Activated CD8-positive, alpha-beta memory T cell treated with anti-CD3 and anti-CD28 coated beads, Interleukin-2, amount 50 U/mL, for 4 hours (primary cell): ENCODE results near the gene RGL4.

Experiments used
- DNase-seq: peaks from one replicate; pipeline ENCODE4 v3.0.0-alpha.2; 2020

The RGL4 gene

DNA sequence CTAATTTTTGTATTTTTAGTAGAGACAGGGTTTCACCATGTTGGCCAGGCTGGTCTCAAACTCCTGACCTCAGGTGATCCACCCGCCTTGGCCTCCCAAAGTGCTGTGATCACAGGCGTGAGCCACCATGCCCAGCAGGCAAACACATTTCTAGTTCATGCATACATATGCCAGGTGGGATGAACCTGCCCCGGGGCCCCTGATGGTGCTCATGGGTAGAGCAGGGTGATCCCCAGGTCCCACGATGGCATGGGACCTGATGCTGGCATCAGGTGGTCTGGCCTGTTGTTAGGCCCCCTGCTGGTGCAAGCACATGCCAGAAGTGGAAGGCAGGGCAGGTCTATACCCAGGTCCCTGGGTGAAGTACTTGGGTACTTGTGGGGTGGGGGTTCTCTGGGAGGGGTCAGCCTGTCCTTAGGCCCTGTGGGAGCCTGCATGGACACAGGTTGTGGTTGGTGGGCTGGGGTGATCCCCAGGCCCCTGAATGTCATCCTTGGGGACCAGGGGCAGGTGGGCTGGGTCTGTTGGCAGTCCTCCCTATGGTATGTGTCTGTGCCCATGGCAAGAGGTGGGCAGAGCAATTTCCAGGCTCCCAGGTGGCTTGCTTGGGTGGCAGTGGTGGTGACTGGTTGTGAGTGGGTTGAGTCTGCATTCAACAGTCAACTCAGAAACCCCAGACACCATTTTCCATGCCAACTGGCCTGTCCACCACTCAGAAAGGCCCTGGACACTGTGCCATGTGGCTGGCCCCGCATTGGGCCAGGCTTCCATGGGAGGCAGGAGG is 9.6 kb upstream of the RGL4 start:
- no peak for DNase-seq

DNA sequence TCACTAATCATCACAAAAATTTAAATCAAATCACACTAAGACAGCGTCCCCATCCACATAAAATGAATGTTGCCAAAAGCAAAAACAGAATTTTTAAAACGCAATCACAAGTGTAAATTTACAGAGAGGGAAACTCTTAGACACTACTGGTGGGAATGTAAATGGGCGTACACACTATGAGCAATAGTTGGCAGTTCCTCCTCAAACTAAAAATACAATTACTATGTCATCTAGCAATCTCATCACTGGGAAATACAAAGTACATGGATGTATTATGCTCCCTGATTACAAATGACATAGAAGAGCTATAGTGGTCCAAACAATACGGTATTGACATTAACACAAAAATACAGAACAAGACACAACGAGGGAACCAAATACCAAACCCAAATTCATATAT is 8.7 kb upstream of the RGL4 start:
- no peak for DNase-seq

DNA sequence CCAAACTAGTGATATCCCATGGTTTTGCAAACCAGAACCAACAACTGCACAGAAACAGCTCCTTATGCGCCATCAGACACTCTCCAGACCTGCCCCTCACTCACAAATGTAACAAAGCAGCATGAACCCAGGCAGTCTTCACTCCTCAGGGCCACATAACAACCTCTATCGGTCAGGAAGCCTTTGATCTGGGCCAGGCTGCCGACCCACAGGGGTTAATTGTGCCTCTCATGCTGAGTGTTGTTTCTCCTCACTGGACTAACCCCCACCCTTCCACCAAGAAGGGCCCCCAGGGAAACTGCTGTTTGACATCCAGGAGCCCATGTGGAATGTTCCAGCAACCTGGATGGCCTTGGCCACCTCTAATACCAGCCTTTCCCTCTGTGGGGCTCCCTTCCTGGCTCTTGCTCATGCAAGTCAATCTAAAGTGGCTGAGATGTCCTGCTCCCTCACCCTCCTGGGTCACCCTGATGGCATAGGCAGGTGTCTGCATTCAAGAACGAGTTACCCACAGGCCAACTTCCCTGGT is 7.9 kb upstream of the RGL4 start:
- DNase-seq, result no peak

DNA sequence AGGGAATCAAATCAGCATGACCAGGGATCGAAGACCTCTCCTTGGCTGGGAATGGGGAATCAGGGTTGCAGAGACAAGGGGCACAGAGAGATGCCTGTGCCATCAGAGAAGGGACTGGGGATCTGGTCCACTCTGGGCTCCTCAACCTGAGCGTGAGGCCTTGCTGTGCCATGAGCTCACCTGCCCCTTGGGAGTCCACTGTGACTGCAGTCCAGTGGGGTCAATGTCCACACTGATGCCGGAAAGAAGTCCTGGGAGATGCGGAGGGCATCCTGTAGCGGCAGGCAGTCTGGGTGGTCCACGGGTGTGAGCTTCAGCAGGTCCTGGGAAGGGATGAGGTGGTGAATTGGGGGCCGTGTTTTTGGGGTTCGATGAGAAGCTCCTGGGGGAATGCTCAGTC is 7.3 kb upstream of the RGL4 start:
- no peak for DNase-seq

DNA sequence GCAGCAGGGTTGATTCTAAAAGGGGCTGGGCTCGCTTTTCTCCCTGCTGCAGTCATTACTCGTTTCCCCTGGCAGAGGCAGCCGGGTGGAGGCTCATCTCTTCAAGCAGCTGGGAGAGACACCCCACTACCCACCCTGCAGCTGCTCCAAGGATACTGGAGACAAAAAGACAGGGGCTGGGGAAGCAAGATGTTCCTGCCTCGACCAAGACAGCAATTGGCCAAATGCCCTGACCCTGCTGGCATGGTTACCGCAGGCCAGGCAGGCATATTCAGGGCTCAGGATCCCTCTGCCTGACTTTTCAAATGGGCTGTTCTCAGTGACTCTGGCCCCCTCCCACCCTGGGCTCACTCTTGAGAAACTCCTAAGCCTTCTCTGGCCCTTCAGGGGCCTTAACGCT is 6.8 kb upstream of the RGL4 start:
- no peak for DNase-seq

DNA sequence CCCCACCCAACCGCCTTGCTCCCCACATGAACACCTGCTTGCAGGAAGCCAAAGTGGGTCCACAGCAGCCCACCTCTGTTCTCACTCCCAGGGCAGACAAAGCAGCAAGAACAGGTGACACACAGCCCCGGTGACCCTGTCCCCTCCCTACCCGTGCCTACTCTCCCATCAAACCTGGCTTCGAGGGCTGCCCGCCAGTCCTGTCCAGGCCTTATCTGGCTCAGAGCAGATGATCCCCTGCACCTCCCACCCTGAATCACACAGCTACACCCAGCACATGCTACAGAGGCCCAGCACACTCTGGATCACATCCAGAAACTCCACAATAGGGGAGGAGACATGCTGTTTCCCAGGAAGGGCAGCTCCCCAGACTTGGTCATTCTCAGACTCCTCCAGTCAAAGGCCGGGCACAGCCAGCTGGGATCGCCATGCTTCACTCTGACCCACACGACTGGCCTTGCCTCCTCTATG is 6.2 kb upstream of the RGL4 start:
- no peak for DNase-seq

DNA sequence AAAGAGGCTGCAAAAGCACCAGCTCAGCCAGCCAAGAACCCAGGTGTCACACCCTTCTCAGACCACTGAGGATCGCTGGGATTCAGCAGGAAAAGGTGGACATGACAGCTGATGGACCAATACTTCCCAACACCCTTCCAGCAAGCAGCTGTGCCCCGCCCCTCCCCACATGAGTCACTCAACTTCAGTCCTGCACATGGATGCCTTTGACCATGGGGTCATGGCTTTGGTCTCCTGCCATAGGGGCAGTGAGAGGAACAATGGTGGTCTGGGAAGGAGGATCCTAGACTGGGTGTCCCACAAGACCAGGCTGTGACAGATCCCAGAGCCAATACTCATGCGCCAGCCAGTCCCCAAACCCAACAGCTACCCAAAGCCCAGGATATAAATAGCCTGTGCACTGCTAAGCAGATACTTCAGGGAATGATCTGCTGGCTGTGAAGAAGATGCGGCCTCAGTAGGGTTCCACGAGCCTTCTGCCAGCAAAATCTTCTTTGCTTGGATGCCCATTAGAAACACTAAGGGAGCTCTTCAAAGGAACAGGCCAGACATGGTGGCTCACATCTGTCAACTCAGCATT is 5.5 kb upstream of the RGL4 start:
- DNase-seq, result no peak

DNA sequence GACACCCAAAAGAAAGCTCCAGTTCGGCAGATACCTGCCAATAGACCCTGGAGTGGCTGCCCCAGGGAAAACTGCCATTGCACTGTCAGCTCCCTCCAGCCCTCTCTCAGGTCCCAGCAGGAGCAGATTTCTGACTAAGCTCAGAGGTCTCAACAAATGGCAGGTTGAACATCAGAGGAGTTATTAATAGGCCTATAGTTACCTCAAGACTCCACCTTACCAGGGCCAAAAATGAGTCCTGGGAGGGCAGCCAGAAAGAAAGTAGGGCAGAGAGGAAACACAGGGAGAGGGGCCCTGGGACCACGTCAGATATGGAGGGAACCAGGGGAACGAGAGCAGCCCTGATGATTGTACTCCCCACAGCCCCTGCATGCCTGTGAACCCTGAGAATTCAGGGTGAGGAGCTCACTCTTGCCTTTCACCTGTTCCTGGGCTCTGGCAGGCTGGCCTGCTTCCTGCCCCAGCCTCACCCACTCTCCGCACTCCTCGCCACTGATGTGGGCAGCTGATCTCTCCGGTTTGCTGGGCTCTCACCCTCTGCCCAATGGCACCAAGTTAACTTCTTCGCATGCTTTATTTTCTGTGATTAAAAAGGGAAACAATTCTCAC is 4.3 kb upstream of the RGL4 start:
- no peak for DNase-seq

DNA sequence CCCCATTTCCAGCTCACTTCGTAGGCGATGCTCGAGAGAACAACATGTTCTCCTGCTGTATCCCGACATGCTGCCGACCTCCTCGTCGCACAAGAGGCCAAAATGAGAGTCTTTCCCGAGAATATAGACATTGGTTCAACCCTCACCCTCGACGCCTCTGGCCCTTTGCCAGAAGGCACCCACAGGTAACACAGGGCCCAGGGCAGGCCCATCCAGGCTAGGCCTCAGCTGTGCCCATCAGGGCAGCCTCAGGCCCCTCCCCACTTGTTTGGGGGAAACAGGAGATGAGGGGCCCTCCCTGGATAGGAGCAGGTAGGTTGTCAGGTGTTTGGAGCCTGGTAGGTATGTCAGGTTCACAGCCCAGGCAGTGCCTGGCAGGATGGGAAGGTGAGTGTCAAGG is 2.7 kb upstream of the RGL4 start:
- no peak for DNase-seq

DNA sequence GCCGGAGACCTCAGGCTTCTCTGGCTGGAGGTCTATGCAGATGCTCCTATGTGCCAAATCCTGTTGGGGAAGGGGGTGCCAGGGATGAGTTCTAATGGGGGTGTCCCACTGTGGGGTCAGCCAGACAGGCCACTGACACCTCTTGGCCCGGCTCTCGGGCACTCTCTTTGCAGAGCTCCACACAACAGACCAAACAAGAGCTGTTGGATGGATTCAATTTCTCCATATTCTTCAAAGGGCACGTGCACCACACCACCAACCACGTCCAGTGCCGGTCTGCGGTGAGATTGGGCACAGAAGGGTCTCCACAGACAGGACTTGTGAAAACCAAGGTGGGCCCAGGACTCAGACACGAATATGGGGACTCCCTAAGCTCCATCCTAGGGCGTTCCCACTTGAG is 2.2 kb upstream of the RGL4 start:
- no peak for DNase-seq

DNA sequence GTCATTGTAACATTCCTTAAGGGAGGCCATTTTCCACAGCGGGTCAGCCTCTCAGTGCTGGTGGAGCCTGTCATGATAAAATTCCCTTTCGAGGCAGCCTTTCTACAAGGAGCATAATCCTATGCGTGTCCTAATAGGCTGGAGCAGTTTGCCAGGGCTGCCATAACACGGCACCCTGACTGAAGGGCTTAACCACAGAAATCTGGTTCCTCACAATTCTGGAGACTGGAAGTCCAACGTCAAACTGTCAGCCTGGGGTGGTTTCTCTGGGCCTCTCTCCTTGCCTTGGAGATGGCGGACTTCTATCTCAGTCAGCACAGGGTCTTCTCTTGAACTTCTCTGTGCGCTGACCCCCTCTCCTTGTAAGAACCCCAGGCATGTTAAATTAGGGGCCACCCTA is 1.4 kb upstream of the RGL4 start:
- no peak for DNase-seq

DNA sequence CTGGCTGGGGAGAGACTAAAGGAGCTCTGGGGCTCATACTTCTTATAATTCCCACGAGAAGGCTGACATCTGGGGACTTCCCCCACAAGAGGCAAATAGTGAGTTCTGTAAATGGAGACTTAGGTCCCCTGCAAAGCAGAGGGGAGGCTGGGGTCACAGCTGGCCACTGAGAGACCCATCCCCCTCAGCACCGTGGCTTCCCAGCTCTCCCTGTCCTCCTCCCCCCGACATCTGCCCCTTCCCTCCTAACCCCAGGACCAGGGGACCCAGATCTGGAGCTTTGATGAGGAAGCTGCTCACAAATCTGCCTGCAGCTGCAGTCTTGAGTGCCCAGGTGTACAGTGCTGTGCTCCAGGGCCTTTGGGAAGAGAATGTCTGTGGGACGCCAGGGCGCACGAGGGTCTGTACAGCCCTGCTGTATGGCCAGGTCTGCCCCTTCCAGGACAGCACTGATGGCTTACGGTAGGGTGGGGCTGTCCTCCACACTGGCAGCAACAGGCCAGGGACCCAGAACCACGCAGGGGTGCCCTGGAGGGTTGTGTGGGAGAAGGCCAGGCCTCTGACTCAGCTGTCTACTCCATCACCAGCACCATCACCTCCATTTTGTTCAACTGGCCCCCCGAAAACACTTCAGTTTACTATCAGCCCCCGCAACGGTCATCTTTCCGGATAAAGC is 1.1 kb downstream of the RGL4 start:
- DNase-seq, result no peak

DNA sequence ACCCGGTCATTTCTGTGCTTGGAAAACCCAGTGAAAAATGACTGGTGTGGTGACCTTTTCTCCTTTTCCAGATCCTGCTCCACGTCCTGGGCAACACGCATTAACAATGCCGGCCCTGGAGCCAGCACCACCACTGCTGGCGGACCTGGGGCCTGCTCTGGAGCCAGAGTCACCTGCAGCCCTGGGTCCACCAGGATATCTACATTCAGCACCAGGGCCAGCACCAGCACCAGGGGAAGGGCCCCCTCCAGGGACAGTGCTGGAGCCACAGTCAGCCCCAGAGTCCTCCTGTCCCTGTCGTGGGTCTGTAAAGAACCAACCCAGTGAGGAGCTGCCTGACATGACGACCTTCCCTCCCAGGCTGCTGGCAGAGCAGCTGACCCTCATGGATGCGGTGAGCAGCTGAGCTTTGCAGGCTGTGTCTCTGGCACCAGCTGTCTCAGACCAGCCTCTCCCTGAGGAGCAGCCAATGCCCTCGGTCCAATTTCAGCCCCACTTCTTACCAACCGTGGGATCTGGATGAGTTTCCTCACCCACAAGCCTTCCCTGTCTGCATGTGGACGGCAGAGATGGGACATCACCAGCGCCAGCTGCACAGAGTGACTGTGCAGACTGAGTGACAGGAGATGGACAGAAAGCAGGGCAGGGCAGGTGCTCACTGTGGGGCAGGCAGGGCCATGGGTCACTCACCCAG is 1.9 kb downstream of the RGL4 start:
- DNase-seq, result no peak

DNA sequence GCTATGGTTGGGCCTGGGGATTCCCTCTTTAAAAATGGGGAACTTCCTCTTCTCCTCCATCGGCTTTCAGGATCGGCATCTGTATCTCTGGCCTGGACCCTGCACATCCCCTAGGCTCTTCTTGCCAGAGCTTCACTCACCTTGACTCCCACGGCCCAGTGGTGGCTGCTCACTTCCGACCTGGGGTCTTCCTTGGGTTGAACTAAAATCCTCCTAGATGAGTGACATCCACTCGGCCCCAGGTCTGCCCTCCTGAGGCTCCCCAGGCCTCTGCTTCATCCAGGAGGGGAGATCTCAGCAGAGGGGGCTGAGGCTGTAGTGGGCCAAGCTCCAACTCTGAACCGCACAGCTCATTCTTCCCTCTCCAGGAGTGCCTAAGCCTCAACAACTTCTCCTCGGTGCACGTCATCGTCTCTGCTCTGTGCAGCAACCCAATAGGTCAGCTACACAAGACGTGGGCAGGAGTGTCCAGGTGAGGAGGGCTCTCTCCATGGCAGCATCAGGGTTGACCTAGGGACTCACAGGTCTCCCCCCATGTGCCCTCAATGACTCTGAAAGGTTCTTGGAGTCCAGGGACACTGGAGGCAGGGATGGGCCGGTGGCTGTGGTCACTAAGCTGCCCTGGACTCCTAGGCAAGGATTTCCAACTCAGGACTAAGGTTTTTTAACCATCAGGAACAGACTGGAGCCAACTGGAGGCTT is 3.3 kb downstream of the RGL4 start:
- DNase-seq, result no peak

DNA sequence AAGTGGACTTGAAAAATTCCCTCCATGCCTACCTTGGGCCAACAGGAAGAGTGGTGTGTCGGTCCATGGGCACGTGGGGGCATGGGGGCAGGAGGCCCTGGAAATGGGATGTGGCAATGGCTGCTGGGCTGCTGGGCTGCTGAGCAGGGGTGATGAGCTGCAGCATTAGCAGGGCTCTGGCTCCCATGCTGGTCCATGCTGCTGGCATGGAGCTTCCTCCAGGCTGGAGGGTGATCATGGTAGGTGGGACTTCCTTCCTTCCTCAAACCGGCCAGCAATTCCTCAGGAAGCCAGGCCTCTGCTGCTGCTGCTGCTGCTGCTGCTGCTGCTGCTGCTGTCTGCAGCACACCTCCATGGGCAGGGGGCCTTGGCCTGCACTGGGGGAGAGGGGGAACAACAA is 4.3 kb downstream of the RGL4 start:
- no peak for DNase-seq

DNA sequence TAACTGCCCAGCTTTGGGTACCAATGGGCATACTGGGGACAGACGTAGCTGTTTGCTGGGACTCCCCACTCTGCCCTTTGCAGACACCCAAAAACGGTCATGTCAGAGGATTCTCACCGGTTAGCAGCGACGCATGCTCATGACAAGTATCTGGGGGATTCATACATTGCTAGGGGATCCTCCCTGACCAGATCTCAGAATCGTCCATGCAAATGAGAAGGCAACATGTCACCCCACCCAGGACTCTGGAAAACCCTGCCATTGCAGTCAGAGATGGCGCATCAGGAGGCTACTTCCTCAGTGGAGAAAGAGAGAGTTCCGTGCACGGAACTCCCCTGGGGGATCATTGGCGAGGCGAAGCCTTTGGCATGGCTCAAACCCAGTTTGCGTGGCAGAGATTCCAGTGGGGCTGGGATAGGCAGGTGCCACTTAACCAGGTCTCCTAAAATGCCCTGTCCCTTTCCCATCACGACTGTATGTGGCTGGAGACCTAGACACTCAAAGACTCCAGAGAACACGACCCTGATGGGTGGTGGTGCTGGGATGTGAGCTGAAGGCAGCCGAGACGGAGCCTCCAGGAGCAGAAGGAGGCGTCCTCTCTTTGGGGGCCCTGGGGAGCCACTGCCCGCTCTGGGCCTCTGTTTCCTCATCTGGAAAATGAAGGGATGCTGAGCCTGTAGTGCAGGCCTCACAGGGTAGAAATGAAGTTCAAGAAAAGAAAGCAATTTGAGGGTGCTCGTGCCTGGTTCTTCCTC is 4.9 kb downstream of the RGL4 start:
- DNase-seq, result no peak

DNA sequence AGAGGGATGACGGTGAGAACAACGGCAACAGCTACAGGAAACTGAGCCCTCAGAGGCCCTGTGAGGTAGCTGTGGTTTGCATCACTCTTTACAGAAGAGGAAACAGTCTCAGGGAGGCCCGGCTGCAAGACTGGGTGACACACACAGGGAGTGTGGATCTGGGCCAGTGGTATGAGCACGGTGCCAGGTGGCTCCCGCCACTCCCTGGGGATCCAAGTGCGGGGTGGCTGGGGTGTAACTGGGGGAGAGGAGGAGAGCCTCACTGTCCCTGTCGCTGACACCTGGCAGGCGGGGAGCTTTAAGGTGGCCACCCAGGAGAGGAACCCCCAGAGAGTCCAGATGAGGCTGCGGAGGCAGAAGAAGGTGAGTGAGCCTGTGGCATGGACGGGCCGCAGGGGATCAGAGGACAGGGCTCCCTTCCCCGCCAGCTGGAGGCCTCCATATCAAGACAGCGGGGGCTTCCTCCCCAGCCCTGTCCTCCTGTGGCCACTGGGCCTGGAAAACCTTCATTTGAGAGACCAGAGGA is 5.6 kb downstream of the RGL4 start:
- peak; percentile 72 for DNase-seq

DNA sequence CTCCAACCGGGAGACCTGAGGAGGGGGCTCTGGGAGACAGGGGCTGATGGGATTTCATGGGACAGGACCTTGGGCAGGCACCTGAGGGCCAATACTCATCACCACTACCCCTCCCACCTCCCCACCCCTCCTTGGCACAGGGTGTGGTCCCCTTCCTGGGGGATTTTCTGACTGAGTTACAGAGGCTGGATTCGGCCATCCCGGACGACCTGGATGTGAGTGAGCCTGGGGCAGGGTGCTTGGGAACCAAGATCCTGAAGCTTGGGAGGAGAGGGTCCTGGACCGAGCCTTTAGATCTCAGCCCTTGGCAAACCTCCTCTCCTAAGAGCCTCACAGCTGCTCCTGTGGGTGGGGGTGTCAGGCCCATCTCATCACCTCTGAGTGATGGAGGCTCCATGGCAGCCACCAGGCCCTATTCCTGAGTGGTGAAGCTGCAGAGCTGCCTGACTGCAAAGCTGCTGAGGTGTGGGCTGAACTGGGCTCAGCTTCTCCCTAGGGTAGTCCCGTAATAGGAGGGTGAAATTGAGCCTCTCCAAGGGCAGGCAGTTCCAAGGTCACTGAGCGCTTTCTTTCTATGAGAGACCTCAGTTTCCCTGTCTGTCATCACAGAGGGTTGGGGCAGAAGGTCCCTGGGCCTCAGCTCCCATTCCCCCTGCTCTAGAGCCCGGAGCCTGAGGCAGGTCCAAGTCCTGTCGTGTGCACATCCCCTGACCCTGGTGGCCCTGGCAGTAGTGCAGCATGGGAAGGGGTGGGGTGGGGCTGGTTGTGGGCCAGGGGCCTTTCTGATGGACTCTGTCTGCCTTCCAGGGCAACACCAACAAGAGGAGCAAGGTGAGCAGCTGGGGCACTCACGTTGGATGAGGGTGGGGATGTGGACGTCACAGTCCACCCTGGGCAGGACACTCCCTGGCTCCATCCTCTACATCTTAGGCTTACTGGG is 6.5 kb downstream of the RGL4 start:
- no peak for DNase-seq

DNA sequence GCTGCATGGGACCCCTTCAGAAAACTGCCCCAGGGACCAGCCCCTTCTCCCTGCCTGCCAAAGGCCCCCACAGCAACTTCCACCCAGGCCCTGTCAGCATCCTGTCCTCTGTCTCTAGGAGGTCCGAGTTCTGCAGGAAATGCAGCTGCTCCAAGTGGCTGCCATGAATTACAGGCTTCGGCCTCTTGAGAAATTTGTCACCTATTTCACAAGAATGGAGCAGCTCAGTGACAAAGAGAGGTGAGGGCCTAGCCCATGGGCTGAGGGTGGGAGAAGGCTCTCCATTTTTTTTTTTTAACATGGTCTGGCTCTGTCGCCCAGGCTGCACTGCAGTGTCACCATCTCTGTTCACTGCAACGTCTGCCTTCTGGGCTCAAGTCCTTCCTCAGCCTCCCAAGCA is 7.3 kb downstream of the RGL4 start:
- no peak for DNase-seq

DNA sequence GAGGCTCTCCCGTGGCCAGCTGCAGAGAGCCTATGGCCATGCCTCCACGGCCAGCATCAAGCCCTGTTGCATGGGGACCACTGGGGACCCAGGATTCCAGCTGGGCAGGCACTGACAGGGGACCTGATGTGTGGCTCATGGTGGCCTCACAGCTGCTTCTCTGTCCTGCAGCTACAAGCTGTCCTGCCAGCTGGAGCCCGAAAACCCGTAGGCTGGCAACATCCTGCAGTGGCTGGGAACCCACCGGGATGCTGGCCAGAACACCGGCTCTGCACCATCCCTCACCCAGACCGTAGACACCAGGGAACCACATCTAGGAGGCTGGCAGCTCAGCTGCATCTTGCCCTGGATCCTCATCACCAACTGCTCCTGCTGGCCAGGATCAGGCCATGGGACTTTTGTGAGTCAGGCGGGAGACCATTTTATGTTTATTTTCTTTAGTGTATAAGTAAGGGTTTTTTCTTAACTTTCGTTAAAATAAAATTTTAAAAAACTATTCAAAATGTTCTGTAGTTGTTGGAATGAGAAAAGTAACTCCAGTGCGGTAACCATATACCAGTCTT is 7.9 kb downstream of the RGL4 start:
- no peak for DNase-seq
